Neural progenitor cell (in vitro differentiated cells): ENCODE results near the gene PRRX1. TPM values are rescaled to one million over a fixed set of nuclear protein-coding genes. Genes with fewer than 3 reads are reported as not detected.
A peak's percentile ranks its signal among the peaks of the same experiment; 100 is the strongest.

ENCODE experiments used
- DNase-seq: peaks from one replicate; pipeline ENCODE4 v3.0.0-alpha.2; 2016; ENCODE audit warnings: low spot score
- H2AFZ ChIP-seq: fragments of 200-600 bp; sonication (generic); replicated peaks from 2 replicates; pipeline ENCODE4 v1.6.1; 2016; ENCODE audit warnings: antibody characterized with exemption
- H3F3A ChIP-seq: fragments of 200-600 bp; sonication (generic); 2 replicates; pipeline ENCODE4 v1.6.1; 2016; ENCODE audit warnings: antibody characterized with exemption, low read depth
- H3K27ac ChIP-seq: fragments of 200-600 bp; sonication (generic); 2 replicates; pipeline ENCODE4 v1.5.1; 2016; ENCODE audit warnings: mild to moderate bottlenecking
- H3K27me3 ChIP-seq: fragments of 200-600 bp; sonication (generic); 2 replicates; pipeline ENCODE4 v1.6.1; 2016; ENCODE audit warnings: mild to moderate bottlenecking, moderate library complexity
- H3K36me3 ChIP-seq: fragments of 200-600 bp; sonication (generic); 2 replicates; pipeline ENCODE4 v1.5.1; 2016
- H3K4me1 ChIP-seq: fragments of 200-600 bp; sonication (generic); 2 replicates; pipeline ENCODE4 v1.6.1; 2016; ENCODE audit warnings: mixed run types
- H3K4me2 ChIP-seq: fragments of 200-600 bp; sonication (generic); 2 replicates; pipeline ENCODE4 v1.6.1; 2016
- H3K4me3 ChIP-seq: fragments of 200-600 bp; sonication (generic); 2 replicates; pipeline ENCODE4 v1.5.1; 2016
- H3K79me2 ChIP-seq: fragments of 200-600 bp; sonication (generic); 2 replicates; pipeline ENCODE4 v1.6.1; 2016; ENCODE audit warnings: low read depth
- H3K9ac ChIP-seq: fragments of 200-600 bp; sonication (generic); 2 replicates; pipeline ENCODE4 v1.6.1; 2016
- H3K9me3 ChIP-seq: fragments of 200-600 bp; sonication (generic); 2 replicates; pipeline ENCODE4 v1.5.1; 2016; ENCODE audit warnings: low read depth
- H4K20me1 ChIP-seq: fragments of 200-600 bp; sonication (generic); 2 replicates; pipeline ENCODE4 v1.6.1; 2016; ENCODE audit warnings: low read depth
- H3K27ac Mint-ChIP-seq: 3 replicates; pipeline ENCODE4 v1.8.0; 2021; ENCODE audit warnings: mixed read lengths
- H3K27me3 Mint-ChIP-seq: 2 replicates; pipeline ENCODE4 v1.8.0; 2022; ENCODE audit warnings: low read depth, mild to moderate bottlenecking, inconsistent platforms, moderate library complexity, mixed read lengths; ENCODE audit not compliant: insufficient read depth
- H3K36me3 Mint-ChIP-seq: 3 replicates; pipeline ENCODE4 v1.8.0; 2021; ENCODE audit warnings: mixed read lengths
- H3K4me1 Mint-ChIP-seq: 3 replicates; pipeline ENCODE4 v1.8.0; 2021; ENCODE audit warnings: mixed read lengths
- H3K4me3 Mint-ChIP-seq: 3 replicates; pipeline ENCODE4 v1.8.0; 2021; ENCODE audit warnings: mild to moderate bottlenecking, moderate library complexity, mixed read lengths
- H3K9me3 Mint-ChIP-seq: 3 replicates; pipeline ENCODE4 v1.8.0; 2020; ENCODE audit warnings: mixed read lengths
- CTCF ChIP-seq: fragments of 200-600 bp; sonication (generic); IDR thresholded peaks from 2 replicates; pipeline ENCODE4 v1.5.1; 2017; ENCODE audit warnings: antibody characterized with exemption, mild to moderate bottlenecking
- EZH2 ChIP-seq: fragments of 200-600 bp; sonication (generic); IDR thresholded peaks from 2 replicates; pipeline ENCODE4 v1.6.1; 2017; ENCODE audit warnings: antibody characterized with exemption, mild to moderate bottlenecking, moderate library complexity
- EZH2phosphoT487 ChIP-seq: fragments of 200-600 bp; sonication (generic); IDR thresholded peaks from 2 replicates; pipeline ENCODE4 v1.6.1; 2017; ENCODE audit warnings: antibody characterized with exemption
- total RNA-seq: library from RNA; depleted of rRNA; stranded (reverse); fragments of >200 nt; gene quantifications from 2 replicates; pipeline ENCODE4 v1.2.3, GENCODE V29; 2015; ENCODE audit warnings: low replicate concordance

PRRX1 gene
- total RNA-seq, result 0.09 and 0.19 TPM in 2 replicates

- H3K27ac Mint-ChIP-seq, result no peak within 1 kb of the TSS
These were observed at the start of gene PRRX1 for GRCh38 chr1:170664093-170664827. PRRX1 (plus strand) TSS chr1:170664131; CDS start chr1:170664219, 88 bp downstream.

GRCh38 chr1:170617591-170618330 is 46.2 kb upstream of the PRRX1 start:
- Histone ChIP-seq H3K9me3 (no peaks in the 10 kb centered on the region), H3K79me2 (no peaks in the 10 kb centered on the region), H4K20me1 (no peaks in the 10 kb centered on the region), H2AFZ (no peak overlapping the region), H3K9ac (no peak overlapping the region), H3K36me3 (no peaks in the 10 kb centered on the region), H3F3A (no peaks in the 10 kb centered on the region), H3K4me1 (no peaks in the 10 kb centered on the region), H3K4me3 (no peak overlapping the region), H3K4me2 (no peak overlapping the region), H3K27me3 (no peaks in the 10 kb centered on the region), H3K27ac (no peak overlapping the region)
- Mint-ChIP-seq H3K27ac (no peak overlapping the region), H3K27me3 (no peaks in the 10 kb centered on the region), H3K4me3 (no peak overlapping the region), H3K9me3 (no peaks in the 10 kb centered on the region), H3K4me1 (peaks cover 6% of the 10 kb centered on the region), H3K36me3 (no peaks in the 10 kb centered on the region)
- no peak for DNase-seq
- TF ChIP-seq CTCF, result no peak
- TF ChIP-seq EZH2phosphoT487, result no peak
- no peak for TF ChIP-seq EZH2

More at GRCh38 chr1:170664093-170664827, at the start of gene PRRX1:
- Mint-ChIP-seq H3K4me1 (peaks cover 54% of the 10 kb centered on the region), H3K27me3 (peaks cover 84% of the 10 kb centered on the region), H3K36me3 (peaks cover 5% of the 10 kb centered on the region), H3K4me3 (peak within 1 kb of the TSS; percentile 86), H3K9me3 (no peaks in the 10 kb centered on the region)
- Histone ChIP-seq H3K9me3 (no peaks in the 10 kb centered on the region), H3K4me2 (peak within 1 kb of the TSS; percentile 74), H2AFZ (peak within 1 kb of the TSS; percentile 30), H3F3A (peaks cover 43% of the 10 kb centered on the region), H3K36me3 (no peaks in the 10 kb centered on the region), H3K27me3 (peaks cover 100% of the 10 kb centered on the region), H4K20me1 (peaks cover 81% of the 10 kb centered on the region), H3K79me2 (no peaks in the 10 kb centered on the region), H3K27ac (no peak within 1 kb of the TSS), H3K9ac (no peak within 1 kb of the TSS), H3K4me3 (peak within 1 kb of the TSS; percentile 42), H3K4me1 (peaks cover 50% of the 10 kb centered on the region)
- peak; percentile 55 for DNase-seq
- TF ChIP-seq CTCF (no peak), EZH2 (peak; percentile 60), EZH2phosphoT487 (peak; percentile 83)

GRCh38 chr1:170618421-170618820 is 45.5 kb upstream of the PRRX1 start:
- no peaks in the 10 kb centered on the region for H4K20me1 ChIP-seq
- no peak for TF ChIP-seq EZH2phosphoT487
- TF ChIP-seq EZH2, result no peak
- TF ChIP-seq CTCF, result no peak
- no peak overlapping the region for H2AFZ ChIP-seq
- no peak for DNase-seq
- no peaks in the 10 kb centered on the region for H3K79me2 ChIP-seq
- H3F3A ChIP-seq, result no peaks in the 10 kb centered on the region
- no peak overlapping the region for H3K9ac ChIP-seq
- no peaks in the 10 kb centered on the region for H3K9me3 ChIP-seq
- no peaks in the 10 kb centered on the region for H3K27me3 ChIP-seq
- no peak overlapping the region for H3K27ac ChIP-seq
- no peak overlapping the region for H3K4me2 ChIP-seq
- Mint-ChIP-seq H3K4me1 (peaks cover 6% of the 10 kb centered on the region), H3K4me3 (no peak overlapping the region), H3K9me3 (no peaks in the 10 kb centered on the region), H3K36me3 (no peaks in the 10 kb centered on the region), H3K27me3 (no peaks in the 10 kb centered on the region), H3K27ac (no peak overlapping the region)
- H3K4me1 ChIP-seq, result no peaks in the 10 kb centered on the region
- H3K36me3 ChIP-seq, result no peaks in the 10 kb centered on the region
- no peak overlapping the region for H3K4me3 ChIP-seq
